Activated naive CD8-positive, alpha-beta T cell treated with anti-CD3 and anti-CD28 coated beads, Interleukin-2, amount 10 ng/mL, durations not matched to agents 7 days and 5 days (primary cell): ENCODE measurements around the gene CCNI. TPM values are rescaled to one million over a fixed set of nuclear protein-coding genes. Genes with fewer than 3 reads are reported as not detected.
"Not testable (repeated sequence)": the region's sequence is repeated elsewhere in the genome, so short reads cannot be mapped to it uniquely, and the experiment has no call there.

ENCODE experiments used
- ATAC-seq: fragments of 150-1000 bp; cut with Tn5 transposase; one replicate; pipeline ENCODE4 v1.10.0; 2021; ENCODE audit warnings: low read depth, moderate library complexity
- POLR2A ChIA-PET: fragments of 350-600 bp; sonication (Branson Sonifier 250); formaldehyde crosslinking; loops from one replicate; lab custom pipeline; 2021; ENCODE audit warnings: antibody characterized with exemption; lab: Charles Lee
- DNase-seq: peaks from one replicate; pipeline ENCODE4 v3.0.0; 2021
- H3K27ac Mint-ChIP-seq: one replicate; pipeline ENCODE4 v1.8.0; 2022; ENCODE audit warnings: mild to moderate bottlenecking, mixed read lengths
- H3K27me3 Mint-ChIP-seq: one replicate; pipeline ENCODE4 v1.8.0; 2022; ENCODE audit warnings: mild to moderate bottlenecking, moderate library complexity, mixed read lengths
- H3K36me3 Mint-ChIP-seq: one replicate; pipeline ENCODE4 v1.8.0; 2021; ENCODE audit warnings: mild to moderate bottlenecking, mixed read lengths
- H3K4me1 Mint-ChIP-seq: one replicate; pipeline ENCODE4 v1.8.0; 2021; ENCODE audit warnings: mixed read lengths
- H3K4me3 Mint-ChIP-seq: one replicate; pipeline ENCODE4 v1.8.0; 2022; ENCODE audit warnings: mild to moderate bottlenecking, moderate library complexity, mixed read lengths
- H3K9me3 Mint-ChIP-seq: one replicate; pipeline ENCODE4 v1.8.0; 2021; ENCODE audit warnings: mixed read lengths
- total RNA-seq, 2 experiments: library from RNA; stranded (reverse); gene quantifications; one replicate each; pipeline ENCODE4 v1.2.3, GENCODE V29; 2021

CCNI gene
- total RNA-seq, 2 experiments from 2014 or later: 243 to 244 TPM

GRCh38 chr4:77076889-77077635 is 1.3 kb upstream of the CCNI start:
- Mint-ChIP-seq H3K4me3 (no peak overlapping the region), H3K4me1 (peaks cover 15% of the 10 kb centered on the region), H3K36me3 (peaks cover 2% of the 10 kb centered on the region), H3K9me3 (no peaks in the 10 kb centered on the region), H3K27ac (peak overlapping the region; percentile 100), H3K27me3 (no peaks in the 10 kb centered on the region)
- DNase-seq (no peak), ATAC-seq (no peak)
- POLR2A ChIA-PET: interaction anchor here (0.6 to 2.6 kb wide), 7 partner anchors 24 to 128 kb away, joined by 3 to 10 read pairs (median 4); partner anchors contain the start of gene SEPTIN11

GRCh38 chr4:77074981-77075855 is 571 bp downstream of the CCNI start:
- DNase-seq: peak; percentile 83
- Mint-ChIP-seq H3K4me1 (peaks cover 24% of the 10 kb centered on the region), H3K27ac (peak overlapping the region; percentile 100), H3K36me3 (peaks cover 9% of the 10 kb centered on the region), H3K9me3 (no peaks in the 10 kb centered on the region), H3K27me3 (no peaks in the 10 kb centered on the region), H3K4me3 (no peak overlapping the region)
- ATAC-seq: peak; percentile 70
- POLR2A ChIA-PET: interaction anchor here (0.6 to 2.6 kb wide), 10 partner anchors 10 to 1702 kb away, joined by 3 to 14 read pairs (median 4); partner anchors contain the start of gene CCNG2

DNA sequence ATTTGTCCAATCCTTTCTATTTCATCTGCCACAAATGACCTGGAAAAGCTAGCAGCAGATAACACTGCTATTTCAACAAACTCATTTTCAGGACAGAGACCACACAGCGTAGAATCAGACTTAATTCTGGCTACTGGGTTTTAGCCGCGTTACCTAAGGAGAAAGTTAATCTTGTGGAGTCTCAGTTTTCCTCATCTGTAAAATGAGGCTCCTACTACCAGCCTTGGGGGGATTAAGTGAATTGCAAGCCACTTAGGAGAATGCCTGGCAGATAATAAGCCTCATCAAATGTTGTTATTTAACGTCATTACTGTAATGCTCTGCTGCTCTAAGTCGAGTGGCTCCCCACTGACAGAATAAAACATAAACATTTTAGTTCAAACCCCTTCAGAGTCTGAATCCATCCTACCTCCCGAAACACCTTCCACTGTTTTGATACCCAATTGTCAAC is 1.4 kb downstream of the CCNI start:
- Mint-ChIP-seq H3K4me3 (no peak overlapping the region), H3K27ac (no peak overlapping the region), H3K9me3 (no peaks in the 10 kb centered on the region), H3K4me1 (peaks cover 29% of the 10 kb centered on the region), H3K36me3 (peaks cover 14% of the 10 kb centered on the region), H3K27me3 (no peaks in the 10 kb centered on the region)
- ATAC-seq (no peak), DNase-seq (no peak)
- POLR2A ChIA-PET: interaction anchor here (0.8 to 2.3 kb wide), 4 partner anchors 9 to 86 kb away, joined by 3 to 14 read pairs (median 5); partner anchors contain the start of gene CCNG2

DNA sequence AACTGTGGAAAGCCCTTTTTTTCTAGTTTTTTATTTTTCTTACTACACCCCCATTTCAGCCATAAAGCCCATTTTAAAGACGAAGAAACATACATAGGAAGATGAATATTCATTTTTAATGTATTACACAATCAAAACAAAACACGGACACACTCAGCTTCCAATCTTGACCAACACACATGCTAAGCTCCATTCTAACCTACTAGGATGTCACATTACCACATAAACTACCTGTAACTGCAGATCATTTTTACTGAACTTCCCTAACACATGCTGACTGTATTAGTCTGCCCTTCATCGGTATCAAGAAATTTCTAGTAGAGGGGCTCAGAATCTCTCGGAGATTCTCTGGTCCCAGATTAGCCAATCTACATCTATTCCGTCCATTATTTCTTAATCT is 1.8 kb downstream of the CCNI start:
- Mint-ChIP-seq H3K4me3 (no peak overlapping the region), H3K4me1 (peaks cover 27% of the 10 kb centered on the region), H3K36me3 (peaks cover 12% of the 10 kb centered on the region), H3K27me3 (no peaks in the 10 kb centered on the region), H3K27ac (no peak overlapping the region), H3K9me3 (no peaks in the 10 kb centered on the region)
- ATAC-seq: no peak
- POLR2A ChIA-PET: interaction anchor here (2.3 kb wide), 1 partner anchor 84 kb away, joined by 14 read pairs; the partner anchor contains the start of gene CCNG2
- DNase-seq: no peak

GRCh38 chr4:77073106-77073809 is 2.5 kb downstream of the CCNI start:
- POLR2A ChIA-PET: interaction anchor here (1.0 to 2.3 kb wide), 2 partner anchors 18 to 84 kb away, joined by 8 to 14 read pairs; partner anchors contain the start of gene CCNG2
- Mint-ChIP-seq H3K27ac (no peak overlapping the region), H3K9me3 (no peaks in the 10 kb centered on the region), H3K36me3 (peaks cover 14% of the 10 kb centered on the region), H3K27me3 (no peaks in the 10 kb centered on the region), H3K4me3 (no peak overlapping the region), H3K4me1 (peaks cover 32% of the 10 kb centered on the region)
- ATAC-seq: no peak
- no peak for DNase-seq

DNA sequence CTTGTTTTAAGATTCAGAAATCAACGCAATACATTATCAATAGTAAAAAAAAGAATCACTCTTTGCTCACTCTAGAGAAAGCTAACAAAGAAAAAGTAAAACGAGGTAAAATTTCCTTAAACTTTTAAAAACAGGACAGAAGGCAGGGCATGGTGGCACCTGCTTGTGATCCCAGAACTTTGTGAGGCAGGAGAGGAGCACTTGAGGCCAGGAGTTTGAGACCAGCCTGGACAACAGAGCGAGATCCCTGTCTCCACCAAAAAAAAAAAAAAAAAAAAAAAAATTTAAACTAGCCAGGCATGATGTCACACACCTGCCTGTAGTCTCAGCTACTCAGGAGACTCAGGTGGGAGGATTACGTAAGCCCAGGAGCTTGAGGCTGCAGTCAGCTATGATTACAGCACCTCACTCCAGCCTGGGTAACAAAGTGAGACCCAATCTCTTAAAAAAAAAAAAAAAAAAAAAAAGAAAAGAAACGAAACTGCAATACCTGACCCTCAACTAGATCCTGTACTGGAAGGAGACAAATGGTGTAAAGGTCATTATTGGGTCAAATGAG is 3.5 kb downstream of the CCNI start:
- Mint-ChIP-seq H3K4me3 (peak overlapping the region; percentile 3), H3K27ac (no peak overlapping the region), H3K36me3 (peaks cover 14% of the 10 kb centered on the region), H3K4me1 (peaks cover 28% of the 10 kb centered on the region), H3K27me3 (no peaks in the 10 kb centered on the region), H3K9me3 (no peaks in the 10 kb centered on the region)
- ATAC-seq (no peak), DNase-seq (no peak)
- POLR2A ChIA-PET: interaction anchor here (0.5 to 1.2 kb wide), 6 partner anchors 12 to 121 kb away, joined by 3 to 8 read pairs (median 4); no protein-coding TSS in a partner anchor

GRCh38 chr4:77069514-77069913 is 6.3 kb downstream of the CCNI start:
- peaks cover 27% of the 10 kb centered on the region for H3K4me1 Mint-ChIP-seq
- H3K27me3 Mint-ChIP-seq, DNase-seq, POLR2A ChIA-PET, H3K4me3 Mint-ChIP-seq, ATAC-seq, H3K9me3 Mint-ChIP-seq: not testable (repeated sequence)
- H3K27ac Mint-ChIP-seq: peak overlapping the region; percentile 5
- H3K36me3 Mint-ChIP-seq: peaks cover 16% of the 10 kb centered on the region

DNA sequence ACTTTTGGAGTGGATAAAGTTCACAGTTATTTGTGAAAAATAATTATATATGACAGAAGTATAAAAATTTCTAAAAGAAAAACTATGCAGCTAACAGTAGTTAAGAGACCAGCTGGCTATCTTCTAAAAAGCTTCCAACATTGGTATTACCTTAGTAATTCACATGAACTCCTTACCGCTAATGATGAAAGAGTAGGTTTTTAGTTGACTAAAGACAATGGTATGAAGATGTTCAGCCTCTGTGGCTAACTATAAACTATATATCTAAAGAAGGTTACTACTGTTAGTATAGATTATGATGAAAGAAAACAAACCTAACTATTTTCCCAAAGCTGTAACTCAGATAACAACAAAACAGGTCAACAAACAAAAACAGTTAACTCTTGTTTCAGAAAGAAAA is 10.4 kb downstream of the CCNI start:
- peaks cover 18% of the 10 kb centered on the region for H3K4me1 Mint-ChIP-seq
- ATAC-seq: no peak
- H3K27me3 Mint-ChIP-seq: no peaks in the 10 kb centered on the region
- no peak overlapping the region for H3K4me3 Mint-ChIP-seq
- no peak for DNase-seq
- no peak overlapping the region for H3K27ac Mint-ChIP-seq
- POLR2A ChIA-PET: interaction anchor here (0.9 kb wide), 1 partner anchor 10 kb away, joined by 3 read pairs; the partner anchor contains the start of gene CCNI
- peaks cover 31% of the 10 kb centered on the region for H3K36me3 Mint-ChIP-seq
- H3K9me3 Mint-ChIP-seq: no peaks in the 10 kb centered on the region

- DNase-seq: no peak
- Mint-ChIP-seq H3K4me1 (peaks cover 7% of the 10 kb centered on the region), H3K9me3 (no peaks in the 10 kb centered on the region), H3K36me3 (peaks cover 34% of the 10 kb centered on the region), H3K27ac (no peak overlapping the region), H3K27me3 (no peaks in the 10 kb centered on the region), H3K4me3 (no peak overlapping the region)
- POLR2A ChIA-PET: interaction anchor here (0.6 to 1.2 kb wide), 2 partner anchors 20 to 74 kb away, joined by 4 to 5 read pairs; no protein-coding TSS in a partner anchor
- no peak for ATAC-seq
These were observed 12.9 kb downstream of the CCNI start for GRCh38 chr4:77062856-77063255.

DNA sequence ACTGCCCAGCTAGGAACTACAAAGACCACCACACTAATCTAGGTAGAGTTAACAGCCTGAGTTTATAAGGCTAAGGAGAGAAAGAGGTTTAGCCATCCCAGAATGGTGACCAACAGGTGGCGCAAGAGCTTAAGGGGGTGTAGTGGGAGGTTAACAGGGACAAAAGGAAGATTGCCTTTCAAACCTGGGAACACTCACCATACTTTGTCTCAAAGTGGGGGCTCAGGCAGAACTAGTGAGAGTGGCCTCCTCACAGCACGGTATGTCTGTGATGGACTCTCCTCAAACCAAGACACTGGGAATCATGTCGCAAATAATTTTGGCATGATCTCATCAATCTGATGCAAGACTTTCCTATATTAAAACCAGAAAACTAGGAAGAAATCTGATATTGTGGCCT is 23.4 kb downstream of the CCNI start:
- POLR2A ChIA-PET: interaction anchor here (1.2 to 2.3 kb wide), 2 partner anchors 24 to 106 kb away, joined by 4 to 7 read pairs; partner anchors contain the start of genes CCNG2 and CCNI
- Mint-ChIP-seq H3K4me1 (peaks cover 6% of the 10 kb centered on the region), H3K9me3 (no peaks in the 10 kb centered on the region), H3K27me3 (no peaks in the 10 kb centered on the region), H3K27ac (peak overlapping the region; percentile 36), H3K36me3 (peaks cover 17% of the 10 kb centered on the region), H3K4me3 (no peak overlapping the region)
- DNase-seq (peak; percentile 53), ATAC-seq (peak; percentile 45)

GRCh38 chr4:77050962-77051361 is 24.8 kb downstream of the CCNI start:
- Mint-ChIP-seq H3K27me3 (no peaks in the 10 kb centered on the region), H3K4me1 (peaks cover 6% of the 10 kb centered on the region), H3K27ac (no peak overlapping the region), H3K4me3 (no peak overlapping the region), H3K9me3 (no peaks in the 10 kb centered on the region), H3K36me3 (peaks cover 12% of the 10 kb centered on the region)
- ATAC-seq (no peak), DNase-seq (no peak)
- POLR2A ChIA-PET: no interaction called here

- H3K4me1 Mint-ChIP-seq: peaks cover 4% of the 10 kb centered on the region
- no peak overlapping the region for H3K4me3 Mint-ChIP-seq
- DNase-seq (no peak), ATAC-seq (peak; percentile 41)
- H3K27me3 Mint-ChIP-seq: no peaks in the 10 kb centered on the region
- no peak overlapping the region for H3K27ac Mint-ChIP-seq
- POLR2A ChIA-PET: interaction anchor here (1.5 kb wide), 1 partner anchor 156 kb away, joined by 4 read pairs; no protein-coding TSS in a partner anchor
- no peaks in the 10 kb centered on the region for H3K9me3 Mint-ChIP-seq
- peaks cover 8% of the 10 kb centered on the region for H3K36me3 Mint-ChIP-seq
These were observed 28.8 kb downstream of the CCNI start for GRCh38 chr4:77047037-77047436.
